Stimulated activated CD8-positive, alpha-beta memory T cell treated with anti-CD3 and anti-CD28 coated beads, Interleukin-2, amount 100 ng/mL, for 48 hours (primary cell): ENCODE results near the gene PIK3CG.
"Not testable (repeated sequence)": the region's sequence is repeated elsewhere in the genome, so short reads cannot be mapped to it uniquely, and the experiment has no call there.

ENCODE experiments used
- DNase-seq, 2 donors: peaks; one replicate each; pipeline ENCODE4 v3.0.0-alpha.2; 2020; ENCODE audit warnings: low read depth in 2 of 2

The PIK3CG gene

GRCh38 chr7:106938122-106938521, 73.0 kb downstream of the PIK3CG start:
- DNase-seq = not testable (repeated sequence)

DNA sequence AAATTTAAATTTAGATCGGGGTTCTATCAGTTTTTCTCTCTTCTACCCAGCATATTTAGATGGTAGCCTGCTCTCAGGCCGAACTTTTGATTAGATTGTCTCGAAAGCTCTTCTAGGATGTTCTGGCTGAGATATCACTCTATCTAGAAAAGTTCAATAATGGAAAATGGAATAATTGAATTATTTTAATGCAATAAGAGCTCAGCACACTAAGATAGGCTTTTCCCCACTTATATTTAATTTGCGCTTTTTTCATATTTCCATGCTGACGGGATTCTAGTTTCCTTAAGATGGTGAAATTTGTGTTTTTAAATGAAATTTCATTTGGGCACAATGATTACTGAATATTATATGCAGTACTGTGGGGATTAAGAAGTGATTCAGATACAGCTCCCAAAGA, 73.7 kb downstream of the PIK3CG start:
- no peak for DNase-seq

DNA sequence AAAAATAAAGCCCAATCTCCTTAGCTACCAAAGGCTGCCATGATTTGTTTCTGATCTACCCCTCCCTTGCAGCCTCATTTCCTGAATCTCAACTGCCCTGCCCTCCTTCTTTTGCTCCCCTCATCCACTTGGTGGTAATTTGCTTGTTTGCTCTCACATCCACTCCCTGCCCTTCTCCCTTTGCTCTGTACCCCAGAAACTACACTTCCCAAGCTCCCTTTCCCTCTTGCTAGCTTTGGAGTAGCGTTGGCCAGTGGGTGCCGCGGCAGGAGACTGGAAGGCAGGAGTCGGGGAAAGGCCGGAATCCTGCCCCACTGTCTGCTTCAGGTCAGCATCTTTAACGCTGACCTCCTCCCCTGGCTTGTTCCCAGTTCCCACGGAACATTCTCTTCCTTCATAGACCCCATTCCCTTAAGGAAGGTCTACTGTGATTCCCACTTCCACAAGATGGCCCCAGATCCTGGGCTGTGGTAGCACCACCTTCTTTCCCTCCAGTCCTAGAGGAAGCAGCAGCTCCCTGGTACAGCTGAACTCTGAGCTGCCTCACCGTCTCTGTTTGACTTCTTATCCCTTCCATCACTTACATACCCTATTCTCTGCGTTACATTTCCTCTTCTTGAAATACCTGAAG, 79.1 kb downstream of the PIK3CG start:
- DNase-seq = no peak

DNA sequence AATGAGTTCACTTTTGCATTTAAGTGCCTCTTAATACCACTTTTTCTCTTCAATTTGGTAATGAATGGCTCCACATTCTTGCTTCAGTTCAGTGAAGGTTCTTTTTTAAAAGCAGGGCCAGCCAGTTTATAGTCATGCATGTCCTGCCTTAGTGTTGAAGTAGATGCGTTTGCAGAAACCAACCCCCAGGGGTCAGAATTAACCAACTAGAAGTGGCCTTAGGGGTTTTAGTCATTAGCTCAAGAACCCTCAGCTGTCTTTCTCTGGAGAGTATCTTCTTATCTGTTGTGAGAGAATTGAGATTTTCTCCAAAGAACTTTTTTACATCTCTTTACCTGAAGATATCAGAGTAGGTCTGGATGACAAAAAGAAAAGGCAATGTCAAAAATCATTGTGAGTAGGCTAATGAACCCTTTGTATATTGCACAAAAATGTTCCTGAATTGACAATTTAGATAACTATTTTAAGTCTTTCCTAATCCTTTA, 82.2 kb downstream of the PIK3CG start:
- peak in 1 of 2 donors; percentile 8 for DNase-seq

GRCh38 chr7:106952001-106952657, 87.0 kb downstream of the PIK3CG start:
- DNase-seq = no peak

GRCh38 chr7:106952658-106953231, 87.7 kb downstream of the PIK3CG start:
- DNase-seq = no peak

DNA sequence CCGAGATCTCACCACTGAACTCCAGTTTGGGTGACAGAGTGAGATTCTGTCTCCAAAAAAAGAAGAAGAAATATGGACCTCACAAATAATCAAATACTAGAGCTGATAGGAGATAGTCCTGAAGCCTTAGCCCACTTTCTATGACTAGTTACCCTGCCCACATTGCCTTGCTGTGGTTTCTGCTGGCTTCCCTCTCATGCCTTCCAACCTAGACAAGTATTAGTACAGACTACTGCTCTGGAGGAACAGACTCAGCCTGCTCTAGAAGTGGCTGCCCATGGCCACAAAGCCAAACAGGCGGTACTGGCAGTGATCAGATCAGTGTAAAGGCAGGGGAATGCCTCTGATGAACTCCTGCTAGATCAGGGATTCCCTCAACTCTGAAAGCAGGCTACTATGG, 89.8 kb downstream of the PIK3CG start:
- DNase-seq = no peak

GRCh38 chr7:106955857-106956256, 90.8 kb downstream of the PIK3CG start:
- not testable (repeated sequence) for DNase-seq
